Inferior parietal cortex (tissue), 1 donor: ENCODE data around the gene FASTKD1.
"Not testable (repeated sequence)": the region's sequence is repeated elsewhere in the genome, so short reads cannot be mapped to it uniquely, and the experiment has no call there.

Experiments used
- DNase-seq: peaks from one replicate; pipeline ENCODE4 v3.0.0-alpha.2; 2016; ENCODE audit errors: extremely low spot score

FASTKD1 gene

DNA sequence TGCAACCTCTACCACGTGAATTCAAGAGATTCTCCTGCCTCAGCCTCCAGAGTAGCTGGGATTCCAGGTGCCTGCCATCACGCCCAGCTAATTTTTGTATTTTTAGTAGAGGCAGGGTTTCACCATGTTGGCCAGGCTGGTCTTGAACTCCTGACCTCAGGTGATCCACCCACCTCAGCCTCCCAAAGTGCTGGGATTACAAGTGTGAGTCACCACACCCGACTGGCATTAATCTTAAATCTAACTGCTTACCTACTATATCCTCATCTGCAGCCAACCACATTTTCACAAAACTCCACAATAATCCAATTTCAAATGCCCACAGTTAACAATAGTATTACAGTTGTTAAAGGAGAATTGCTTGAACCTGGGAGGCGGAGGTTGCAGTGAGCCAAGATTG, 2.9 kb downstream of the FASTKD1 start:
- not testable (repeated sequence) for DNase-seq

DNA sequence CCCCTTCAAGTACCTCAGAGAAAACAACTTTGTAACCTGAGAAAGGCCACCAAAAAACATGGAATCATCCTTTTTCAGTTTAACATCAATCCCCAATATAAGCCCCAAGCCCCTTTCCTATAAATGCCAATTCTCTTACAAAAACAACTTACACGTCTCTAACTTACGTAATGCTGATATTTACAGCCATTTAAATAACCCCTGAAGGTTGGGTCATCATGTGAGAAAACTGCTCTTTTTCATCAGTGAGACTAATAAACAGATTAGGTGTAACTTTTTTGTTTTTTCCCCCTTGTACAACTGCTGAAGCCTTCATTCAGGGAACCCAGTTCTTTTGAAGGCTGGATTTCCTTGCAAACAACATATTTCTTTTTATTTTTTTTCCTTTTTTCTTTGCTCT, 3.7 kb downstream of the FASTKD1 start:
- no peak for DNase-seq

DNA sequence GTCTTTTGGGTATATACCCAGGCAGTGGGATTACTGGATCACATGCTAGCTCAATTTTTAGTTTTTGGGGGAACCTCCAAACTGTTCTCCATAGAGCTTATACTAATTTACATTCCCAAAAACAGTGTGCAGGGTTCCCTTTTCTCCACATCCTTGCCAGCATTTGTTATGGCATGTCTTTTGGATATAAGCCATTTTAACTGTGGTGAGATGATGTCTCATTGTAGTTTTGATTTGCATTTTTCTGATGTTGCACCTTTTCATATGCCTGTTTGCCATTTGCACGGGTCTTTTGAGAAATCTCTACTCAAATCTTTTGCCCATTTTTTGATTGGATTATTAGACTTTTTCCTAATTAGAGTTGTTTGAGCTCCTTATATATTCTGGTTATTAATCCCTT, 8.0 kb downstream of the FASTKD1 start:
- DNase-seq: no peak

- DNase-seq: no peak
Observed at GRCh38 chr2:169562519-169562918, 11.1 kb downstream of the FASTKD1 start.

DNA sequence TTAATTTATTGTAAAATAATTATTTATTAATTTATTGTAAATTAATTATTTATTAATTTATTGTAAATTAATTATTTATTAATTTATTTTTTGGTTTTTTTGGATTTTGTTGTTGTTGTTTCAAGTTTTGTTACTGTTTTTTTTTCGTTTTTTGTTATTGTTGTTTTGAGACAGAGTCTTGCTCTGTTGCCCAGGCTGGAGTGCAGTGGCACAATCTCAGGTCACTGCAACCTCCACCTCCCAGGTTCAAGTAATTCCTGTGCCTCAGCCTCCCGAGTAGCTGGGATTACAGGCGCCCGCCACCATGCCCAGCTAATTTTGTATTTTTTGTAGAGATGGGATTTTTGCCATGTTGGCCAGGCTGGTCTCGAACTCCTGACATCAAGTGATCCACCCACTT, 11.6 kb downstream of the FASTKD1 start:
- DNase-seq: not testable (repeated sequence)

GRCh38 chr2:169561364-169561763, 12.3 kb downstream of the FASTKD1 start:
- no peak for DNase-seq

GRCh38 chr2:169546756-169547155, 26.9 kb downstream of the FASTKD1 start:
- DNase-seq: no peak

DNA sequence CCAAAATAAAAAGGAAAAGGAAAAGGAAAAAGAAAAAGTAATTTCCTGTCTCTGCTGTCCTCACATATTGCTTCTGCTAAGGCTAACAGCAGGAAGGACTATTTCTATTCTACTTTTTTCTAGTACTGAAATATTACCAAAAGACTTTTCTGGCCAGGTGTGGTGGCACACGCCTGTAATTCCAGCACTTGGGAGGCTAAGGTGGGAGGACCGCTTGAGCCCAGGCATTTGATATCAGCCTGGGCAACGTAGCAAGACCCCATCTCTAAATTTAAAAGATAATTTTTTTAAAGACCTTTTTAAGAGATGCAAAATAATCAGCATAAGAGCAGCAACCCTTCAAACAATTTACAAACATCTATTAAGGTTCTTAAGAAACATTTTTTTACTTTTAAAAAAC, 31.2 kb downstream of the FASTKD1 start:
- DNase-seq: no peak

DNA sequence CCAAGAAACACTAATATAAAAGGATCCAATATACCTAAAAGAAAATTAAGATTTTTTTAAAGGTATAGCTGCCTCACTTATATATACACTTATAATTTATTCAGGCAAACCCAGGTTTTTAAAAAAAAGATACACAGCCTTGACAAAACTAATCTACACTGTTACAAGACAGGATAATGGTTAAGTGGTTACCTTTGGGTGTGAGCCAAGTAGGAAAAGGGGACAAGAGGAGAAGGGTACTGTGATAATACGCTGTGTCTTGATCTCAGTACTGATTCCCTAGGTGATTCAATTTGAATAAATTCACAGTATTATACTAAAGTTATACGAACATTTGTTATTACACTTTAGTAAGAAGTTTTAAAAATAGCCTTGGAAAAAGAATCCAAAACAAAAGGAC, 33.5 kb downstream of the FASTKD1 start:
- no peak for DNase-seq

DNA sequence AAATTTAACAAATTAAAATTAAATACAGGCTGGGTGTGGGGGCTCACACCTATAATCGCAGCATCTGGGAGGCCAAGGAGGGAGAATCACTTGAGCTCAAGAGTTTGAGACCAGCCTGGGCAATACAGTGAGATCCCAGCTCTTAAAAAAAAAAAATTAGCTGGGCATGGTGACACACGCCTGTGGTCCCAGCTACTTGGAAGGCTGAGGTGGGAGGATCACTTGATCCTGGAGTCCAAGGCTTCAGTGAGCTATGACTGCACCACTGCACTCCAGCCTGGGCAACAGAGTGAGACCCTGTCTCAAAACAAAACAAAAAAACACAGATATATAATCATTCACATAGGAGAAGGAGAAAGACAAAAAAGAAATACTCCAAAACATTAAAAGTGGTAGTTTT, 34.2 kb downstream of the FASTKD1 start:
- DNase-seq: not testable (repeated sequence)

DNA sequence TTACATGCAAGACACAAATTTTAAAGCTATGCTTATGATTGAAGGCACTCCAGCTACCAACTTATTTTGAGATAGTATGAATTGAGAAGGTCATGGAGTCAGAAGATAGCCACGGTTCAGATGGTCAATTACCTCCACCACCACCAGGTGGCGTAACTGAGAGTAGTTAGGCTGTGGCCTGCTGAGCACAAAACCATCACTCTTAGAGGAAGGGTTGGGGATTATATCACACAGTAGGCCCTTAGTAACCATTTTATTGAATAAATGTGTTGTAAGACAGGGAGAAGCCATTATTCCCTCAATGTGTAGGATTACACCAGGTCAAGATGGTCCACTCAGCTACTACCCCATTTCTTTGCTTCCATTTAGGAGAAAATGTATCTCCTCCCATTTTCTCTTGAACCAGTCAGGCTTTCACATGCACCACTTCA, 45.4 kb downstream of the FASTKD1 start:
- DNase-seq: peak; percentile 61

DNA sequence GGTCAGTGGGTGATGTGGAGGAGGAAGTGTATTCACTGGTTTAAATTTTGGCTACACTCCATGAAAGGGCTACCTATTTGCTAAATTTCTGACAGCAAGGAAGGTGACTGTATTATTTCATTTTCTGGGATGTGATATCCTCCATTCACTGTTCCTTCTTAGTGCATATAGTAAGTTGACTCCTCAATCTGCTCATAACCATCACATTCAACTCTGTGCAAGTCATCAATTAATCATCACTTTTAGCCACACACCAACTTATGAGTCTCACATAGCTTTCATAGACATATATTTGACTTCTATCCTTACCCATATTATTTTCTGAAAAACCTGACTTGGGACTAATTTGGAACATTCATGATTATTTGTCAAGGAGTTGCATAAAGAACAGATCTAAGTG, 47.2 kb downstream of the FASTKD1 start:
- no peak for DNase-seq

DNA sequence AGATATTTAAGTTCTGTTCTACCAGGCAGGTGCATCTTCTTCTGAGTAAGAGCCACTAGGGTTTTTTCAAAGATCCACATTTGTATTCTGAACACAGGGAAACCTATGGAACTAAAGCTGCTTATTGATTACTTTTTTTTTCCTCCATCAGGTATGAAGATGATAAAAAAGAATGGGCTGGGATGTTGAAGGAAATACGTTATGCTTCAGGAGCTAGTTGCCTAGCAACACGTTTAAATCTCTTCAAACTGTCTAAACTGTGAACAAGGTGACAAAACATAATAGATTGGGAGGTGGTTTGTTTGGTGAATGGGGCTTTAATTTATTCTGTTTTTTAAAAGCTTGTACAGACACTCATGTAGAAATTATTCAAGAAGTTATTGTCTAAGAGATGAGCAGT, 48.2 kb downstream of the FASTKD1 start:
- no peak for DNase-seq

DNA sequence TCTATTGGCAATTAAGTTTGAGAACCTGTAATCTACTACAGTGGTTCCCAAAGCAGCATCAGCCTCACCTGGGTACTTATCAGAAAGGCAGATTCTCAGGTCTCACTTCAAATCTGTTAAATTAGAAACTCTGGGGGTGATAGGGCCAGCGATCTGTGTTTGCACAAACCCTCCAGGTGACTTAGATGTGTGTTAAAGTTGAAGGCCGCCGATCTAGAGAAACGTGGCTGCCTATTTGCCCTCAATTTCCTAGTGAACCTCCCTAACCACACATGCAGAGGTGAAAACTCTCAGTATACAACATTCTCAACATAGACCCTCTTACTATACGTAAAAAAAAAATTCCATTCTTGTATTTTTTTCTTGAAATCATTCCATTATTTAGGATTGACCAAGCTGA, 50.0 kb downstream of the FASTKD1 start:
- DNase-seq: no peak

DNA sequence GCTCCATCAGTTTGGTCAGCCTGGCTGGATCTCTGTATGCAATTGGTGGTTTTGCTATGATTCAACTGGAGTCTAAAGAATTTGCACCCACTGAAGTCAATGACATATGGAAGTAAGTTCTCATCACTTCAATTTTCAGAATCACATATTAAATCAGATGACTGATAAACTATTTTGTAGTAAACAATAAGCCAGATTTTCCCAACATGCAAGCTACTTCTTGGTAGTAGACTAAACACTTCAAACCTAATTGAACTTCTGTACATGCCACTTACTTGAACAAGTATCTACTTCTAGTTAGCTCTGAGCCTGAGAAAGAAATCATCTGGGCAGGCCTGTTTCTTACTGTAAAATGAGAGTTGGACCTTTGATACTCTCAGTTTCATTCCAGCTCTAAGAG, 52.8 kb downstream of the FASTKD1 start:
- DNase-seq: no peak

DNA sequence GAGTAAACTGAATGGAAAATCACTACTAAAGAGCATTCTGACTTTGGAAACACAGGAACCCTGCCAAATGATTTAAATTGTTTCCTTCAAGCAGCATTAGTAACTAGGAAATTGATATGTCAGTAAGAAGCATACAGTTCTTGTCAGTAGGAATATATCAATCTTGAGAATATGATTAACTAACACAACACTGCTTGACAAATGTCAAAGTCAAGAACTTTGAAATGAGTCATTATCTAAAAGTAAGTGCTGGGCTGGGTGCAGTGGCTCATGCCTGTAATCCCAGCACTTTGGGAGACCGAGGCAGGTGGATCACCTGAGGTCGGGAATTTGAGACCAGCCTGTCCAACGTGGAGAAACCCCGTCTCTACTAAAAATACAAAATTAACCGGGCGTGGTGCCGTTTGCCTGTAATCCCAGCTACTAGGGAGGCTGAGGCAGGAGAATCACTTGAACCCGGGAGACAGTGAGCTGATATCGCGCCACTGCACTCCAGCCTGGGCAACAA, 57.1 kb downstream of the FASTKD1 start:
- not testable (repeated sequence) for DNase-seq

GRCh38 chr2:169514758-169515157, 58.9 kb downstream of the FASTKD1 start:
- DNase-seq: not testable (repeated sequence)

DNA sequence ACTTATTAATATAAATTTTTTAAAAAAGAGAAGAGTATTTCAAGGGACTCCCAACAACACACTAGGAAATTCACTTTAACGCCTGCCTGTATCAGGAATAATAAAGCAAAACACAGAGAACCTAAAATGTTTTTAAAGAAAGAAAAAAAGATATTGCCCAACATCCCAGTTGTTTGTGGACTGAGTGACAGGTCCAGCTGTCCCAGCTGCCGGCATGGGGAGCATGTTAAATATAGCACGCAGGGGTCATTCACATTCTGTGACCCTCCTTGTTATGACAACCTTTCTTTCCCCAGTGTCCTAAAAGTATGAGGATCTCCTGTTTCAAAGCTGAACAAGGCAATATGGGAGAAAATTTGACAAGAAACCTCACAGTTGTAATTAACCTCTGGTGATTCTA, 59.7 kb downstream of the FASTKD1 start:
- no peak for DNase-seq

- no peak for DNase-seq
Observed at GRCh38 chr2:169513094-169513493, 60.6 kb downstream of the FASTKD1 start.

- DNase-seq: no peak
Observed at GRCh38 chr2:169512525-169512924, 61.1 kb downstream of the FASTKD1 start.

DNA sequence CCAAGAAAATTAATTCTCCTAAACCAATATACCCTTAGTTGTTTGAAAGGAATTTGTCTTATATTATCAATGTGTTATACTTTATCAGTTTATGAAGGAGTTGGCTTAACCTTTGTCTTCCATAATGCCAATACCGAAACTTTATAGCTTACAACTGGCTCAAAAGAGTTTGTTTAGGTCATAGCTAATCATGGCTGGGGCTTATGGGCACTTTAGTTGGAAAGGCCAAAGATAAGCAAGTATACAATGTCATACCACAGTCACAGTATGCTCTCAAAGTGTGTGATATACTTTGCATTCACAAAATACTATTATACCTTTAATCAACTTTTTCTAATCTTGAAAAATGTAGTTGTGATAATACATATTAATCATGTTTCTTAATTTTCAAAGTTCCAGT, 61.8 kb downstream of the FASTKD1 start:
- no peak for DNase-seq

GRCh38 chr2:169510496-169510895, 63.2 kb downstream of the FASTKD1 start:
- no peak for DNase-seq

GRCh38 chr2:169509955-169510354, 63.7 kb downstream of the FASTKD1 start:
- no peak for DNase-seq

DNA sequence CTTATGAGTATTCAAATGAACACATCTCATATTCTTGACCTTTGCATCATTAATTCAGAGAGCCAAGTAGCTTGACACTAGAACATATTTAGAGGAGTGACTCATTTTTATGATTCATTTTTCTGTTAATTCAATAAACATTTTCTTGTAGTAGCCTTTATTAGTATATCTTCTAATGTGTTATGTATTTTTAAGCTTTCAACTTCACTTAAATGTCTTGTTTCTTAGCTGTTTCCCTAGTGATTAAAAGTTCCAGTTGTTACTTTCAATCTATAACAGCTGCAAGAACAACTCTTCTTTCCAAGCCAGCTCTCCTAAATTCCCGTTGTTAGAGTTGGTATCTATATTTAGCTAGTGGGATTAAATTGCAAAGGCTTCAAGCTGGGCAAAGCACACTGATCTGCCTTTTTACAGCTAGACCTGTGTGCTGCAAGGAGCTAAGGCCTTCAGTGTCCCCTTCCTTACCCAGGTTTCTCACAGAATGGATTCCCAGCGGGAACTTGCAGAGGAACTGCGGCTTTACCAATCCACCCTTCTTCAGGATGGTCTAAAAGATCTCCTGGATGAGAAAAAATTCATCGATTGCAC, 64.3 kb downstream of the FASTKD1 start, which contains the start of gene KLHL41:
TSS of gene KLHL41 (plus strand) at position 405 of the 588 bp plus-strand sequence. CDS start at position 482, 77 bp downstream.
- no peak for DNase-seq
